DMS 273 treated with DMSO at 0.1 percent for 48 hours (cell line): Measurements from ENCODE around the gene SERPINH1.
"Not testable (repeated sequence)": the region's sequence is repeated elsewhere in the genome, so short reads cannot be mapped to it uniquely, and the experiment has no call there.

Experiments
- DNase-seq: peaks from one replicate; lab custom pipeline; 2025; lab: John Stamatoyannopoulos, UW

SERPINH1 gene

GRCh38 chr11:75574698-75575602, 12.9 kb downstream of the SERPINH1 start:
- no peak for DNase-seq

GRCh38 chr11:75576017-75576416, 14.0 kb downstream of the SERPINH1 start:
- DNase-seq = no peak

DNA sequence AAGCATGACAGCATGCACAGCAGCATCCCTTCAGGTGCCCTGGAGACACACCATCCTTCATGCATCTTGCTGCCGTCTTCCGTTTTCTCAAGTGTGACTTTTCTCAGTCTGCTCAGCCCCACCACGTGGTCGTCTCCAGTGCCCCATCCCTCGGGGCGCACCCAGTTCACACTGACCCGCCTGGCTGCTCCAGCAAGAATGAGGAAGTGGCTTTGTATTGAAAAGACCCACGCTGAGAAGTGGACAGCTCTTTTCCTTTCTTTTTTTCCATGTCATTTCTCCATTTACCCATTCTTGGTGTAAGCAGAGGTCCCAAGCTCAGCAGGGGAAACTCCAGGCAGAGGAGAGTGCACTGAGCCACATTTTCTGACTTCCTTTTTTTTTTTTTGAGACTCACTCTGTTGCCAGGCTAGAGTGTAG, 14.5 kb downstream of the SERPINH1 start:
- DNase-seq = no peak

DNA sequence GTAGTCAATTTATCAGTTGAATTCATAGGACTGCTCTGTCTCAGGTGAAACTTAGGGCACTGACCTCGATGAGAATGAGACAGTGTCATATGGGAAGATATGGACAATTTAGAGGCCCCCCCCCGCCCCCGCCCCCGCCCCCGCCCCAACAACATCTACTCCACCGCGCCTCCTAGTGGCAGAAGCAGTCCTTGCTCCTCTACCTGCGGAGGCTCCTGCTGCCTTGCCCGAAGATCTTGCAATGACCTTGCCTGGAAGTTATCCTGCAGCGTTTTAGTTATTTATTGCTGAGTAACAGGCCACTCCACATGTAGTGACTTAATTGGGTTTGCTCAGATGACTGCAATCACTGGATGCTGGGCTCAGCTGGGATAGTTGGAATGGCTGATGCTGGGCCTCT, 15.2 kb downstream of the SERPINH1 start:
- no peak for DNase-seq

- no peak for DNase-seq
Observed at GRCh38 chr11:75578977-75579376, 16.9 kb downstream of the SERPINH1 start.

- DNase-seq = no peak
Observed at GRCh38 chr11:75579841-75580240, 17.8 kb downstream of the SERPINH1 start.

GRCh38 chr11:75582506-75582894, 20.4 kb downstream of the SERPINH1 start:
- DNase-seq = no peak

DNA sequence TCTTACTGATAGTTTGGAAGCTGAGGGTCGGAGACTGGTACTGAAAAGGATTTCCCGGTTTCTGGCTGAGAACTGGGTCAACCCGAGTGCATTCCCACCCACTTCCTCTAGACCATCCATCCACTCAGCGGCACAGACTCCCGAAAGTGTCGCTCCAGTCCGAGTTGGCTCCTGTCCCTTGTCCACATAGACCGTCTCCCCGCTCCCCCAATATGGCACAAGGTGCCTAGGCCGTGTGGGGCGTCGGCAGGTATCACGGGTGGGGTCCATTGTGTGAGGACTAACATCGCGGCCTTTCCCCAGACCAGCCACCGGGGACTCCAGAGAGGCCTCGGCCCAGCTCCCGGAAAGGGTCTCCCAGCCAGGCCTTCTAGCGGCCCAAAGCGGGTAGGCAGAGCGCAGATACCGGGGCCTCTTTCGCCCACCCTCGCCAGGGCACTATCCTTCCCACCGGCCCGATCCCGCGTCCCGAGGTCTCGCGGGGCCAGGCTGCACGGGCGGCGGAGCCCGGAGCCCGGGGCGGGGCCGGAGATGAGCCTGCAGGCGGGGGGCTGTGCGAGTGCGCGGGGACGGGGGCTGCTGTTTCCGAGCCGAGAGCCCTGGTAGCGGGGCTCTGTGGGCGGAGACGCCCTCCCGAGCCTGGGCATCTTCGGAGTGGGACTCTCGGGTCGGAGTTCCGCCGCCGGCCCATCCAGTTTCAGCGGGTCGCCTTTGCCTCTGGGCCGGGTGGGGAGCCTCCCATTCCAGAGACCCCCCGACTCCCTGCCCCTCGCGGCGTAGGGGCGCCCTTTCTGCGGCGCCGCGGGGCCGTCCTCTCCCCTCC, 21.1 kb downstream of the SERPINH1 start:
- no peak for DNase-seq

DNA sequence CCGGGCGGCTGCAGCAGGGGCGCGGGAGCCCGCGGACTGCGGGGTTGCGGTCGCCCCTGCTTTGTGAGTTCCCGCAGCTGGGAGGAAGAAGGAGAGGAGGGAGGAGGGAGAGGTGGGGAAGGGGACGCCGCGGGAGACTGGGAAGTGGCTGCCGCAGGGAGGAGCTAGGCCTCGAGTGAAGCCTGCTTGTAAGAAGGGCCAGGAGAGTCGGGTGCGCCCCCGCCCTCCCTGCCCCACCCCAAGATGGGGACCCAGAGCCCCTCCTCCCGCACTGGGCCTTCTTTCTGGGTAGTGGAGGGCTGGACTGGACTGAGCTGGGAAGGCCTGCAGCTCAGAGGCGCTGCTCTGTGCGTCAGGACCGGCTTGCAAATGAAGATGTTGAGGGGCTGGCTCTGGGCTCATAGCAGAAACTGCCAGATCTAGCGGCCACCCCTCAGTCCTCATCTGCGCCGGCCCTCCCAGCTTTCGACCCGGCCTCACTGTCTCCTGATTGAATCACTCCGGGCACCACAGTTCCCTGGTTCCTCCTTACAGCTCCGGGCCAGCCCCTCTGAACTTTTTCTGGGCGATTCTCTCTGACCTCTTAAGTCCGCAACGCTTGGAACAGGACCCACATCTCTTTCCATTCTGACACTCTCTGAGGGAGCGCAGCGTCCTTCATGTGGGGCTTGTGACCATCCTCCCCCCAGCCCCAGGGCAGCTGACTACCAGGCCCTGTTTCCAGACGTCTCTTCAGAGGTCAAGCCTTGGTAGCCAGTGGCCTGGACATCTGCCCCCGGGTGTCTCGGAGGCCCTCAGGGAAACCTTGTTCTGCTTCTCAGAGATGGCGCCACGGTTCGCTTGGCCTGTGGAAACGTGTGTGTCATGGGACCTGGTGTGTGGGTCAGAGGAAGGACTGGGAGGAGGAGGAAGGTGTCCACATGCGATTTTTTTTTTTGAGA, 21.9 kb downstream of the SERPINH1 start:
- DNase-seq = no peak

DNA sequence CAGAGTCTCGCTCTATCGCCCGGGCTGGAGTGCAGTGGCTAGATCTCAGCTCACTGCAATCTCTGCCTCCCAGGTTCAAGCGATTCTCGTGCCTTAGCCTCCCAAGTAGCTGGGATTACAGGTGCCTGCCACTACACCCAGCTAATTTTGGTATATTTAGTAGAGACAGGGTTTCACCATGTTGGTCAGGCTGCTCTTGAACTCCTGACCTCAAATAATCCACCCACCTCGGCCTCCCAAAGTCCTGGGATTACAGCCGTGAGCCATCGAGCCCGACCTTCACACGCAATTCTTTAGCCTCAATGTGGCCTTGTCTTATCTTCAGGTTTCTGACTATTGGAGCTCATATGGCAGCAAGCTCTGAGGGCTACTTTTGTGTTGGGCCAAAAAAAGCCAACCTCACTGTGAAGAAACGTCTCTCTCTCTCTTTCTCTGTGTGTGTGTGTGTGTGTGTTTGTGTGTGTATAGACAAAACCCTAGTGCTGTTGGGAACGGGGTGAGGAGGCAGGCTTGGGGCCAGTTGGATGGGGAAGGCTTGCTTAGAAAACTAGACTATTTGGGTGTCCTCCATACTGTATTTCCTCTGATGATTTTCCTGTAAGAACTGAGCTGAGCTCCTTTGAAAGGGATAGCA, 22.7 kb downstream of the SERPINH1 start:
- DNase-seq = not testable (repeated sequence)

GRCh38 chr11:75585293-75585670, 23.2 kb downstream of the SERPINH1 start:
- no peak for DNase-seq

DNA sequence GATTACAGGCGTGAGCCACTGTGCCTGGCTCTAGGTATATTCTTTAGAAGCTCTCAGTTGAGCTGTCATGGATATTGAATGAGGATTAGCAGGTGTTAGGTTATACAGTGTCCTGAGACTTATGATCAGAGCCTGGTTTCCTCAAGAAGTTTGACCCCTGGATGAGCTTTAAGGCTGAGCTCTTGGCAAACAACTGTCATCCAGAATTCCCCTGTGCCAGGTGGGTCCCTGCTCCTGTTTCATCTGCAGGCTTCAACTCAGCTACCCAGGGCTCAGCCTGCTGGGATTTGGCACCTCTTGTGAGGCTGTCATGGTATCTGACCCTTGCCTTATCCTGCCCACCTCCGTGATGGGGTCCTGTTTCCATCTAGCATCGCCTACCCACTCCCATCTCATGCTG, 24.3 kb downstream of the SERPINH1 start:
- DNase-seq = no peak

DNA sequence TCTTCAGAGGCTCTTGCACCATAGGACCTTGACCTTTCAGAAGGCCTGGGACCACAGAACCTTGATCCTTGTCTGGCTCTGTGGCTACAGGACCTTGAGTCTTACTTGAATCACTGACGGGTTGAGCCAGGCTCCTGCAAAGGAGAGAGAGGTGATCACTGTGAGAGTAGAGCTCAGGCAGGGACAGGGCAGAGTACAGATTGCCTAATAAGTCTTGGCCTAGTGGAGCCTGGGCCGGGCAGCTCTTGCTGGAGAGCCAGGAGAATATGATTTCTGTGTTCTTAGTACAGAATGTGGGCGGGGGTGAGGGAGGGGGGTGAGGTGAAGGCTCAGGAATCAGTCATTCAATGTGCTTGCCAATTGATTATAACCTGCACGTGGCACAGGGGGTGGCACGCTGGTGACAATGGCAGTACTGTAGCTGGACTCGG, 26.0 kb downstream of the SERPINH1 start:
- no peak for DNase-seq

- DNase-seq = no peak
Observed at GRCh38 chr11:75589051-75589450, 27.0 kb downstream of the SERPINH1 start.

DNA sequence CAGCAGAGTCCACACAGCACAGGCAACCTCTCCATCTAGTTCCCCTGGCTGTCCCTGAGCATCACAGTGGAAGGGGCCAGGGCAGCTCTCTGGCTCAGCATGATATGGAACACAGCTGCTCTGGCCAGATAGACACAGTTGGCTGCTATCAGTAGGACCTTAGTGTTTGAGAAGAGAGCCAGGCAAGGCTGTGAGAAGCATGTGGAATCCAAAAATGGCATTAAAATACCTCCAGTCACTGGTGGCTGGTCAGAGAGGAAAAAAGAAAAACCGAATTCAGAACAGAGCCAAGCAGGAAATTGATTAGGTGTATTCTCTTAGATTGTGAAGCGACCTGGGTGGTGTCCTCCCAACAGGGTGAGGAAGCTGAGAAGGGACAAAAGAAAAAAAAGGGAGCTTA, 27.9 kb downstream of the SERPINH1 start:
- no peak for DNase-seq

- DNase-seq = peak; percentile 7
Observed at GRCh38 chr11:75591371-75591770, 29.3 kb downstream of the SERPINH1 start.

DNA sequence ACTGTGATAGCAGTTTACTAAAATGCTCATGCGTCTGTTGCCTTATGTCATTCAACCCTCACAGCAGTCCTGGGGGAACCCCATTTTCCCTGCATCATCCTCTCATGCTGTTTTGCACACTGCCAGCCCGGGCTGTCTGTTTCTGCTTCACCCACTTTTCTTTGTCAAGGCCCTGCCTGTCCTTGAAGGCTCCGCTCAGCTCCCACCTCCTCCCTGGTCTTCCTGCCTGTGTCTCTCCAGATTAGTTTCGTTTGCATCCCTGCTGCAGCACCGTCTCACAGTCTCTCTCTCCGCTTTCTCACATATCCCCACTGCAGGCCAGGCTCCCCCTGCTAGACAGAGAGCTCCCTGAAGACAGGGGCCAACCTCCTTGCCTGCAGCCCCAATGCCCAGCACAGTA, 29.9 kb downstream of the SERPINH1 start:
- DNase-seq = no peak

GRCh38 chr11:75592715-75593114, 30.7 kb downstream of the SERPINH1 start:
- no peak for DNase-seq

DNA sequence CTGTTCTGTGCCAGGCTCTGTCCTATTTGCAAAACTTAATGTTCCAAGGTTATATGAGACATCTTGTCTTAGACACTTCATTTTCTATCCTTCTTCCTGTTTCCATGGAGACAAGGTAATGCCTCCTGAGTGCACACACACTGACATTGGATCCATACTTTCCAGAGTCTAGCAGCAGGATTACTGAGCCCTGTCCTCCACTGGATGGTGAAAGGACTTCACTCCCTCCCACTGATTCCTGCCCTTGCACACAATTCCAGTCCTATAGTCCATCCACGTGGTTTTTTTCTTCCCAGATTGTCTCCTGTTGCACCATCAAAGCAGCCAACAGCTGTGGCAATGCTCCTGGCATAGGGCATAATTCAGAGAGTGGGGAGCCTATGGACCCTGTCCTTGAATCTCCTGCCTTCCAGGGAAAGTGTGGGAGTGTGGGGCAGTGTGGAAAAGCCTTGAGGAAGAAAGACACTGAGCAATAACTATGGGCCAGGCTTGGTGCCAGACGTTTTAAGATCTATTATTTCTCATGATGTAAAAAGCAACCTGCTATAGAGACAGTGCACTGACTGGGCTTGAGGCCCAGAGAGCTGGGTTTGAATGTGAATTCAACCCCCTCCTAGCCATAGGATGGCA, 31.3 kb downstream of the SERPINH1 start:
- no peak for DNase-seq

DNA sequence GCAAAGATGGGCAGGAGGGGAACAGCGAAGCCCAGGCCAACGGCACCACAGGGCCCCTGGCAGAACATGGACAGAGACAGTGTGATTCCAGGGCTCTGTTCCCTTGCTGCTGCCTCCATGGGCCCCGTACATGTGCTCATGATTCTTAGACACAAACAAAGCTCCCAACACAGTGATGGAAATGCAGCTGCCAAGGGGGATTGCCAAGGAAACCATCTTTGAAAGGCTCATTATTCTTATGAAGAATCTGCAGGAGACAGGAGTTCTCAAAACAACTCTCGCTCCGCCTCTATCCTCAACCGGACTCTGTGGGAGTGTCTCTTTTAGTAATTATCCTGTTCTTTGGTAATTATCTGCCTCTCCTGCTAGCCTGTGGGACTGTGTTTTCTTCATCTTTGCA, 32.2 kb downstream of the SERPINH1 start:
- DNase-seq = no peak

GRCh38 chr11:75595429-75595828, 33.4 kb downstream of the SERPINH1 start:
- no peak for DNase-seq
